ENCODE measurements around the gene MCAM. TPM values are rescaled to one million over a fixed set of nuclear protein-coding genes. Genes with fewer than 3 reads are reported as not detected.

The MCAM gene
- total and polyA plus RNA-seq, 10 of the 15 experiments (the other 5 are each of a cell fraction or from before 2014, with no cell fraction given), result 3.1 to 19.7 (median 9.3) TPM

- no peaks in the 10 kb centered on the region for H3K9me3 ChIP-seq (replicated peaks; ENCODE audit: control insufficient read depth, insufficient read depth, low read length)
- H4K20me1 ChIP-seq (ENCODE audit: control insufficient read depth, insufficient read depth), result no peaks in the 10 kb centered on the region
- no peak overlapping the region for H3K4me3 ChIP-seq
- H3K36me3 ChIP-seq (ENCODE audit: control insufficient read depth in 2 of 2, insufficient read depth in 2 of 2, low read length in 1 of 2), result no peaks in the 10 kb centered on the region
- RAD21 ChIA-PET (ENCODE audit: unreplicated experiment), result interaction anchor here (1.6 kb wide), 1 partner anchor 11 kb away, joined by 3 read pairs; no protein-coding TSS in a partner anchor
- H3K4me1 ChIP-seq (ENCODE audit: control insufficient read depth, insufficient read depth, low read length), result peaks cover 12% of the 10 kb centered on the region
- H2AFZ ChIP-seq (ENCODE audit: control insufficient read depth, low read depth, low read length), result no peak overlapping the region
- FAIRE-seq (no peak), DNase-seq (ENCODE audit: low read depth, low spot score) (no peak), ATAC-seq (no peak)
- no peaks in the 10 kb centered on the region for H3K27me3 ChIP-seq (replicated peaks in 1 of 2; ENCODE audit: control insufficient read depth in 2 of 2, insufficient read depth in 2 of 2, low read length in 1 of 2)
- BruUV-seq (replicated peaks), result no TSS peak
- H3K79me2 ChIP-seq (ENCODE audit: control insufficient read depth, insufficient read depth, low read length), result peaks cover 13% of the 10 kb centered on the region
- TF ChIP-seq CEBPB (IDR thresholded peaks at IDR 0.05; ENCODE audit: borderline replicate concordance in 1 of 2, low read depth in 2 of 2, low read length in 2 of 2), result no peak
- TF ChIP-seq CBX5 (IDR thresholded peaks at IDR 0.05; ENCODE audit: low read depth), result no peak
- no peak for TF ChIP-seq RELA (IDR thresholded peaks at IDR 0.05; ENCODE audit: borderline replicate concordance, partially characterized antibody)
- no peak for TF ChIP-seq KDM1A (IDR thresholded peaks at IDR 0.05; ENCODE audit: borderline replicate concordance)
- no peak for TF ChIP-seq CREB1 (IDR thresholded peaks at IDR 0.05; ENCODE audit: low read depth)
- no peak for TF ChIP-seq ZNF384 (IDR thresholded peaks at IDR 0.05; ENCODE audit: borderline replicate concordance, low read depth, low read length)
- no peak for TF ChIP-seq SKIL (IDR thresholded peaks at IDR 0.05; ENCODE audit: low read depth, poor library complexity, severe bottlenecking)
- no peak for TF ChIP-seq NR2C2 (IDR thresholded peaks at IDR 0.05; ENCODE audit: borderline replicate concordance, control insufficient read depth, insufficient read length, low read depth)
- TF ChIP-seq POLR2AphosphoS5 (IDR thresholded peaks at IDR 0.05; ENCODE audit: low read length), result no peak
- TF ChIP-seq ZZZ3 (IDR thresholded peaks at IDR 0.05; ENCODE audit: control insufficient read depth, insufficient read length, low read depth), result no peak
- no peak for TF ChIP-seq TAF1 (IDR thresholded peaks at IDR 0.05; ENCODE audit: borderline replicate concordance, low read depth, low read length)
- TF ChIP-seq TCF3 (IDR thresholded peaks at IDR 0.05; ENCODE audit: borderline replicate concordance, insufficient read depth, low read depth, low read length), result no peak
- TF ChIP-seq NFYA (IDR thresholded peaks at IDR 0.05; ENCODE audit: borderline replicate concordance, low read depth, low read length), result no peak
- TF ChIP-seq NR2C1 (IDR thresholded peaks at IDR 0.05), result no peak
- no peak for TF ChIP-seq HDAC6 (IDR thresholded peaks at IDR 0.05; ENCODE audit: unreplicated experiment)
- no peak for TF ChIP-seq MTA2 (IDR thresholded peaks at IDR 0.05; ENCODE audit: low read depth)
- TF ChIP-seq SRF (IDR thresholded peaks at IDR 0.05; ENCODE audit: low read depth in 2 of 2, low read length in 2 of 2), result no peak
- TF ChIP-seq RAD51 (IDR thresholded peaks at IDR 0.05), result no peak
- no peak overlapping the region for H3K4me2 ChIP-seq (ENCODE audit: control insufficient read depth, insufficient read depth)
- SMC1A ChIA-PET (ENCODE audit: uncharacterized antibody, unreplicated experiment), result interaction anchor here (1.2 to 1.4 kb wide), 2 partner anchors 9 to 11 kb away, joined by 4 read pairs; no protein-coding TSS in a partner anchor
- H3K27ac ChIP-seq (ENCODE audit: control insufficient read depth, insufficient read depth), result no peak overlapping the region
- in situ Hi-C loops (cut with MboI), result no loop called here
- no peak overlapping the region for H3K9ac ChIP-seq (ENCODE audit: control insufficient read depth, insufficient read depth, low read length)
- 59% methylated on average over 4 of the region's 4 CpGs for WGBS (ENCODE audit: insufficient coverage, insufficient replicate concordance, low lambda C conversion rate, missing lambda C conversion rate)
- CTCF ChIA-PET, result interaction anchor here (6.1 kb wide), 1 partner anchor 10 kb away, joined by 58 read pairs; no protein-coding TSS in a partner anchor
- intact Hi-C loops (cut with micrococcal nuclease; ENCODE audit: unreplicated experiment), result no loop called here
- POLR2A ChIA-PET, result interaction anchor here (1.2 kb wide), 1 partner anchor 11 kb away, joined by 3 read pairs; no protein-coding TSS in a partner anchor
These were observed 15.3 kb upstream of the MCAM start for GRCh38 chr11:119332111-119332765.

Measured in GM12878 (cell line).